HCT116 (cell line): ENCODE measurements around the gene KPNA5. TPM values are rescaled to one million over a fixed set of nuclear protein-coding genes. Genes with fewer than 3 reads are reported as not detected.

Experiments used
- ATAC-seq: fragments of 200-7000 bp; cut with Tn5 transposase; 2 replicates; pipeline ENCODE4 v1.9.1; 2020; ENCODE audit warnings: mild to moderate bottlenecking, moderate library complexity
- BruUV-seq: library from RNA; stranded (reverse); fragments of 400-500 nt; replicated peaks from 2 replicates; lab custom pipeline; 2021; lab: Mats Ljungman, UMichigan
- CTCF ChIA-PET: fragments of 300-600 bp; sonication (Branson Sonifier 250); formaldehyde crosslinking; loops from one replicate; lab custom pipeline; 2021; ENCODE audit warnings: antibody characterized with exemption; lab: Charles Lee
- POLR2A ChIA-PET: fragments of 300-600, 350-600 bp; sonication (Branson Sonifier 250); formaldehyde crosslinking; loops from one replicate; lab custom pipeline; 2021; ENCODE audit warnings: antibody characterized with exemption; lab: Charles Lee
- RAD21 ChIA-PET, 2 experiments: fragments of 300-600 bp; sonication (Branson Sonifier 250); formaldehyde crosslinking; loops; one replicate each; lab custom pipeline; 2023; ENCODE audit warnings: low total read pairs in 2 of 2; ENCODE audit not compliant: uncharacterized antibody in 2 of 2, unreplicated experiment in 2 of 2, low non-redundant PET in 1 of 2; lab: Charles Lee
- DNase-seq: peaks from one replicate; pipeline ENCODE4 v3.0.0-alpha.2; 2010; ENCODE audit warnings: low read depth, low spot score
- H2AFZ ChIP-seq: fragments of 200-600 bp; shearing (Covaris generic), sonication (generic); 2 replicates; pipeline ENCODE4 v1.6.1; 2017; ENCODE audit warnings: low read depth, mixed run types, mixed read lengths, antibody characterized with exemption, low read length; ENCODE audit not compliant: poor library complexity, severe bottlenecking
- H3K27ac ChIP-seq: 2 replicates; pipeline ENCODE4 v1.5.1; 2012; ENCODE audit warnings: low read depth, low read length
- H3K27me3 ChIP-seq: fragments of 200-600 bp; sonication (generic); 2 replicates; pipeline ENCODE4 v1.6.1; 2016; ENCODE audit warnings: mixed run types, low read length, mixed read lengths; ENCODE audit not compliant: insufficient read depth
- H3K36me3 ChIP-seq, 2 experiments: fragments of 200-500 bp in 1 of 2; fragments of 200-600 bp in 1 of 2; sonication (Bioruptor generic) in 1 of 2; sonication (generic) in 1 of 2; 2 replicates each; pipeline versions ENCODE4 v1.5.1 to v1.6.1; 2014 to 2016; ENCODE audit warnings: low read length in 2 of 2, inconsistent platforms in 1 of 2, mixed read lengths in 1 of 2, mixed run types in 1 of 2; ENCODE audit not compliant: insufficient read depth in 2 of 2, control insufficient read depth in 1 of 2
- H3K4me1 ChIP-seq, 2 experiments: fragments of 200-600 bp in 1 of 2; sonication (generic) in 1 of 2; 2 replicates each; pipeline versions ENCODE4 v1.5.1 to v1.6.1; 2012 to 2017; ENCODE audit warnings: low read length in 2 of 2, inconsistent platforms in 1 of 2, mild to moderate bottlenecking in 1 of 2, mixed read lengths in 1 of 2, mixed run types in 1 of 2, moderate library complexity in 1 of 2; ENCODE audit not compliant: insufficient read depth in 2 of 2, control insufficient read depth in 1 of 2
- H3K4me2 ChIP-seq: fragments of 200-600 bp; sonication (generic); 2 replicates; pipeline ENCODE4 v1.6.1; 2017; ENCODE audit warnings: mixed run types, low read length, mixed read lengths
- H3K4me3 ChIP-seq, 2 experiments: fragments of 200-600 bp in 1 of 2; sonication (generic) in 1 of 2; replicated peaks in 1 of 2; 2 replicates each; pipeline ENCODE4 v1.5.1; 2011 to 2016; ENCODE audit warnings: low read length in 2 of 2, control low read depth in 1 of 2, low read depth in 1 of 2, mild to moderate bottlenecking in 1 of 2, mixed read lengths in 1 of 2, mixed run types in 1 of 2
- H3K79me2 ChIP-seq: fragments of 200-600 bp; sonication (generic); 2 replicates; pipeline ENCODE4 v1.6.1; 2017; ENCODE audit warnings: mild to moderate bottlenecking, mixed run types, low read length, moderate library complexity, mixed read lengths; ENCODE audit not compliant: insufficient read depth
- H3K9ac ChIP-seq: fragments of 200-600 bp; sonication (generic); 2 replicates; pipeline ENCODE4 v1.6.1; 2016; ENCODE audit warnings: low read length, mixed read lengths
- H3K9me2 ChIP-seq: fragments of 200-600 bp; sonication (generic), shearing (Covaris generic); 2 replicates; pipeline ENCODE4 v1.6.1; 2017; ENCODE audit warnings: mixed run types, mild to moderate bottlenecking, moderate library complexity; ENCODE audit not compliant: insufficient read depth
- H3K9me3 ChIP-seq, 2 experiments: fragments of 200-500 bp in 1 of 2; fragments of 200-600 bp in 1 of 2; sonication (Bioruptor generic) in 1 of 2; sonication (generic) in 1 of 2; 2 replicates each; pipeline ENCODE4 v1.6.1; 2014 to 2017; ENCODE audit warnings: low read length in 2 of 2, mixed read lengths in 2 of 2, inconsistent platforms in 1 of 2, low read depth in 1 of 2, mild to moderate bottlenecking in 1 of 2, mixed run types in 1 of 2, moderate library complexity in 1 of 2; ENCODE audit not compliant: control insufficient read depth in 1 of 2, insufficient read depth in 1 of 2
- H4K20me1 ChIP-seq: fragments of 200-600 bp; sonication (generic), shearing (Covaris generic); 2 replicates; pipeline ENCODE4 v1.6.1; 2017; ENCODE audit warnings: mixed run types, mild to moderate bottlenecking, moderate library complexity; ENCODE audit not compliant: insufficient read depth
- CBX3 ChIP-seq: IDR thresholded peaks from 2 replicates; pipeline ENCODE4 v1.6.1; 2012; ENCODE audit warnings: low read depth
- CEBPB ChIP-seq: IDR thresholded peaks from 2 replicates; pipeline ENCODE4 v1.6.1; 2012; ENCODE audit warnings: low read depth
- EGR1 ChIP-seq: IDR thresholded peaks from 2 replicates; pipeline ENCODE4 v1.6.1; 2012; ENCODE audit warnings: low read depth
- ELF1 ChIP-seq: IDR thresholded peaks from 2 replicates; pipeline ENCODE4 v1.6.1; 2012; ENCODE audit warnings: low read depth, borderline replicate concordance
- EZH2 ChIP-seq: fragments of 200-600 bp; sonication (generic); IDR thresholded peaks from 2 replicates; pipeline ENCODE4 v1.6.1; 2017; ENCODE audit warnings: antibody characterized with exemption, mixed run types
- EZH2phosphoT487 ChIP-seq: fragments of 200-600 bp; IDR thresholded peaks from 2 replicates; pipeline ENCODE4 v1.6.1; 2018; ENCODE audit warnings: antibody characterized with exemption, borderline replicate concordance
- FOSL1 ChIP-seq: IDR thresholded peaks from 2 replicates; pipeline ENCODE4 v1.6.1; 2012; ENCODE audit warnings: low read depth
- JUND ChIP-seq: IDR thresholded peaks from 2 replicates; pipeline ENCODE4 v1.6.1; 2012
- REST ChIP-seq: IDR thresholded peaks from 2 replicates; pipeline ENCODE4 v1.6.1; 2012; ENCODE audit warnings: low read depth
- ZBTB33 ChIP-seq: IDR thresholded peaks from 2 replicates; pipeline ENCODE4 v1.6.1; 2011; ENCODE audit warnings: mild to moderate bottlenecking, low read length, moderate library complexity; ENCODE audit not compliant: insufficient replicate concordance; ENCODE audit errors: extremely low read depth
- ZFX ChIP-seq: fragments of 450-650 bp; IDR thresholded peaks from 2 replicates; pipeline ENCODE4 v1.6.1; 2017
- ZNF274 ChIP-seq: fragments of 200-500 bp; sonication (Bioruptor generic); IDR thresholded peaks from 2 replicates; pipeline ENCODE4 v1.6.1; 2014; ENCODE audit warnings: mild to moderate bottlenecking, low read depth, low read length, inconsistent platforms
- intact Hi-C: fragments of 100-400 bp; cut with micrococcal nuclease; formaldehyde crosslinking; loops from 2 replicates; pipeline ENCODE4 v1.10.0; 2022
- total RNA-seq: library from RNA; stranded (reverse); gene quantifications from one replicate; pipeline ENCODE4 v1.2.1, GENCODE V29; 2021; ENCODE audit not compliant: unreplicated experiment

KPNA5 gene
- total RNA-seq, 1 experiment from 2014 or later: 9.8 TPM

DNA sequence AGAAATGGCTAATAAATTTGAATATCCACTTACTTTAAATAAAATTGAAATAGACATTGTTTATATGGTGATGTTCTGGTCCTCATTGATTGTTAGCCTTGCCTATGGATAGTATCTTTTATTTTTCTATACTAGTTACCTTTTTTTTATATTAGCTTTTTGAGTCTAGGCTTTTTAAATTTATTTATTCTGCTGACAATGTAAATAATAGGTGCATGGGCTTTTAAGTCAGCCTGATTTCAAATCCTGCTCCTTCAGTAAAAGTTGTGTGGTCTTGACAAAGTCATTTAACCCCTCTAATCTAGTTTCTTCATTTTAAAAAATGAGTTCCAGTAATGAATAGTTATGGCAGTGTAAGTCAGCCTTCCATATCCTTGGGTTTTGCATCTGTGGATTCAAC is 45.9 kb downstream of the KPNA5 start:
- H3K9me2 ChIP-seq: no peaks in the 10 kb centered on the region
- no peaks in the 10 kb centered on the region for H3K9me3 ChIP-seq
- intact Hi-C loops: no loop called here
- no peaks in the 10 kb centered on the region for H4K20me1 ChIP-seq
- RAD21 ChIA-PET: no interaction called here
- H3K4me1 ChIP-seq: no peaks in the 10 kb centered on the region
- POLR2A ChIA-PET: no interaction called here
- no peaks in the 10 kb centered on the region for H3K27me3 ChIP-seq
- CTCF ChIA-PET: no interaction called here
- no peak overlapping the region for H3K4me3 ChIP-seq
- no peak overlapping the region for H2AFZ ChIP-seq
- H3K36me3 ChIP-seq: peaks cover 3 to 4% of the 10 kb centered on the region in 2 experiments; a peak in 1 of 4 replicates
- no peak overlapping the region for H3K27ac ChIP-seq
- ATAC-seq: no peak
- H3K79me2 ChIP-seq: no peaks in the 10 kb centered on the region
- no TSS peak for BruUV-seq
- H3K9ac ChIP-seq: no peak overlapping the region
- TF ChIP-seq ELF1: no peak
- no peak for TF ChIP-seq CBX3
- TF ChIP-seq CEBPB: no peak
- no peak for TF ChIP-seq EGR1
- no peak for TF ChIP-seq ZFX
- TF ChIP-seq EZH2: no peak
- no peak for TF ChIP-seq JUND
- TF ChIP-seq ZBTB33: no peak
- TF ChIP-seq EZH2phosphoT487: no peak
- TF ChIP-seq REST: no peak
- no peak for TF ChIP-seq FOSL1
- no peak for TF ChIP-seq ZNF274
- DNase-seq: no peak
- H3K4me2 ChIP-seq: no peak overlapping the region
